ENCODE measurements around the gene EXOC7. TPM values are rescaled to one million over a fixed set of nuclear protein-coding genes. Genes with fewer than 3 reads are reported as not detected.

Gene EXOC7
- total RNA-seq, 4 donors from 2014 or later = 34.7 to 118 (median 109) TPM

DNA sequence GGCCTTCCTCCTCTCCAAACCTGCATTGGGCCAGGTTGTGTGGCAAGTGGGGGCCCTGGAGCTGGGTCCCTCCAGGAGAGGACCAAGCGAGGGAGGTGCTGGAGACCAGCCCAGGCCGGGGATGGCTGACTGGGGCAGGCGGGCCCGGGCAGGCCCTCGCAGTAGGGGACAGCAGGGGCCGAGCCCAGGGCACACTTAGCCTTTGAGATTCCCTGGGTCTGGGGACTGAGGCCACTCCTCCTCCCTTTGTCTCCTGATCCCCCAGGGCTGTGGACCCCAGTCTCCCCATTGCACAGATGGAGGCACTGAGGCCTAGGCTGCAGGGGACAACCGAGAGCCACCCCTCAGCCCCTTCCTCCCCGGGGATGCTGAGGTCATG, 32.2 kb upstream of the EXOC7 start:
- no peak overlapping the region for H3K4me3 ChIP-seq
- H3K27ac ChIP-seq = no peak overlapping the region
- peaks cover 22 to 34% of the 10 kb centered on the region in 2 donors for H3K27me3 ChIP-seq
- H3K4me1 ChIP-seq = no peaks in the 10 kb centered on the region
- H3K36me3 ChIP-seq = no peaks in the 10 kb centered on the region
- no peaks in the 10 kb centered on the region for H3K9me3 ChIP-seq
- intact Hi-C loops (cut with DNase I; ENCODE audit: low total_unique reads) = no loop called here
- TF ChIP-seq, protein P1, sequence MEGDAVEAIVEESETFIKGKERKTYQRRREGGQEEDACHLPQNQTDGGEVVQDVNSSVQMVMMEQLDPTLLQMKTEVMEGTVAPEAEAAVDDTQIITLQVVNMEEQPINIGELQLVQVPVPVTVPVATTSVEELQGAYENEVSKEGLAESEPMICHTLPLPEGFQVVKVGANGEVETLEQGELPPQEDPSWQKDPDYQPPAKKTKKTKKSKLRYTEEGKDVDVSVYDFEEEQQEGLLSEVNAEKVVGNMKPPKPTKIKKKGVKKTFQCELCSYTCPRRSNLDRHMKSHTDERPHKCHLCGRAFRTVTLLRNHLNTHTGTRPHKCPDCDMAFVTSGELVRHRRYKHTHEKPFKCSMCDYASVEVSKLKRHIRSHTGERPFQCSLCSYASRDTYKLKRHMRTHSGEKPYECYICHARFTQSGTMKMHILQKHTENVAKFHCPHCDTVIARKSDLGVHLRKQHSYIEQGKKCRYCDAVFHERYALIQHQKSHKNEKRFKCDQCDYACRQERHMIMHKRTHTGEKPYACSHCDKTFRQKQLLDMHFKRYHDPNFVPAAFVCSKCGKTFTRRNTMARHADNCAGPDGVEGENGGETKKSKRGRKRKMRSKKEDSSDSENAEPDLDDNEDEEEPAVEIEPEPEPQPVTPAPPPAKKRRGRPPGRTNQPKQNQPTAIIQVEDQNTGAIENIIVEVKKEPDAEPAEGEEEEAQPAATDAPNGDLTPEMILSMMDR (IDR thresholded peaks at IDR 0.05) = no peak
- no peak for TF ChIP-seq POLR2A (IDR thresholded peaks at IDR 0.05)
- no peak for DNase-seq

DNA sequence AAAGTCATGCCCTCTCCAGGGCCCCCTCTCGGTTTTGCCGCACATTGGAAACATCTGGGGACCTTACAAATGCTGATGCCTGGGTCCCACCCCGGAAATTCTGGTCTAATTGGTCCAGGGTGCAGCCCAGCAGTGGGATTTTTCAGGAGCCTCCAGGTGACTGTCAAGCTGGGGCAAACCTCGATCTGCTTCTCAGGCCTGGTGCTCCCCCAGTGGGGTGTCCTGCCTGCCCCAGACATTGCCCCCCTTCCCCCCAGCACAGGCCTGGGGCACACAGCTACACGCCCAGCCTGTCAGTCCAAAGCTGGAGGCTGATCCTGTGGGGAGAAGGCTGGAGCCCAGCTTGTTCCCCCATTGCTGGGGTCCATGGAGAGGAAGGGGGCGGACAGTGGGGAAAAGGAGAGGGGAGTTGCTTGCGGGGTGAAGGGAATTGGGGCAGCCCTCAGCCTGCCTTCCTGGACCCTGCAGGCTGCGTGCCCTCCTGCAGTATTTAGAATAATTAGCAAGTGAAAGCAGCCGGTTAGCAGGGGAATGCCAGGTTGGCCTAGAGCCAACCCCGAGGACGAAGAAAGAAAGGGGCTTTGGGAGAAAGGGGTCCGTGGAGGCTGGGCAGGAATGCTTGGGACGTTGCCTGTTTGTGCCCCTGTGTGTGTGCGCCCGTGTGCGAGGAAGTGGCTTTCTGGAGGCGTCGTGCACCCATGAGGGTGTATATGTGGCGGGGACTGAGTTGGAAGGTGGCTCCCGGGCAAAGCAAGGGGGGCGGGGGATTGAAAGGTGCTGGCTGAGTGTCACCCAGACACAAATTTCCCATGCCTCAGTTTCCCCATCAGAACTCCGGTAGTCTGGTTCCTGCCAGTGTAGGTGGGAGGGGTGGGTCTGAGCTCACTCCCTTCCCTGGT, 31.6 kb upstream of the EXOC7 start:
- intact Hi-C loops (cut with DNase I; ENCODE audit: low total_unique reads) = no loop called here
- H3K36me3 ChIP-seq = no peaks in the 10 kb centered on the region
- no peak overlapping the region for H3K4me3 ChIP-seq
- peaks cover 22 to 34% of the 10 kb centered on the region in 2 donors for H3K27me3 ChIP-seq
- H3K27ac ChIP-seq = no peak overlapping the region
- no peak for DNase-seq
- H3K4me1 ChIP-seq = no peaks in the 10 kb centered on the region
- no peak for TF ChIP-seq POLR2A (IDR thresholded peaks at IDR 0.05)
- TF ChIP-seq, protein P1 (IDR thresholded peaks at IDR 0.05) = no peak
- no peaks in the 10 kb centered on the region for H3K9me3 ChIP-seq

DNA sequence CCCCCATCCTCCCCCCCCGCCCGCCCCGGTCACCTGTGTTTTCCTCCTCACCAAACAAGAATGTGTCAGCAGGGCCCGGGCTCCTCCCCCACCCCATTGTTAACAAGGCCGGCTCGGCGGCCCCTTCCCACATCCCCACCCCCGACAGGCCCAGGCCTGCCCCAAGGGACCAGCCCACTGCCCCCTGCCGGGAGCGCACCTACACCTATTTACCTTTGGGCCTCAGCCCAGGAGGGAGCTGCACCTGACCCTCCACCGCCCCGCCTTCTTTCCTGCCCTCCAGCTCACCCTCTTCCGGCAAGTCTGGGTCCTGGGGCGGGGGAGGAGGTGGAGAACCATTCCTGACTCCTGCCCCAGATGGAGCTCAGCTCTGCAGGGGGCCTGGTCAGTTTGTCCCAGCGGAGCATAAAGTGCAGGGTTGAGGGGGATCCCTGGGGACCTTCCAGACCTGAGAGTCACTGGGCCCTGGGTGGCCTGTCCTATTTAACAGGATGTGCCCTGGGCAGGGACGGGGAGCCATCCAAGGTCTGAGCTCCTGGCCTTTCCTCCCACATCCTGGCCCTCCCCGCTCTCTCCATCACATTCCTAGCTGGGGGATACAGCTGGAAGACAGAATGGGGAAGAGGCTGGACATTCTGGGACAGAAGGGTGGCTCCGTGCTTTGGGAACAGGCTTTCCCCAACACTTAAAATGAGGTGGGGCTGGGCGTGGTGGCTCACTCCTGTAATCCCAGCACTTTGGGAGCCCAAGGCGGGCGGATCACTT, 29.2 kb upstream of the EXOC7 start:
- TF ChIP-seq, protein P1 (IDR thresholded peaks at IDR 0.05) = no peak
- peak in 1 of 2 donors; percentile 12 for TF ChIP-seq POLR2A (IDR thresholded peaks at IDR 0.05)
- H3K9me3 ChIP-seq = no peaks in the 10 kb centered on the region
- H3K27ac ChIP-seq = no peak overlapping the region
- H3K27me3 ChIP-seq = peaks cover 4 to 15% of the 10 kb centered on the region in 2 donors
- H3K4me3 ChIP-seq = no peak overlapping the region
- no peaks in the 10 kb centered on the region for H3K4me1 ChIP-seq
- no peak for DNase-seq
- intact Hi-C loops (cut with DNase I; ENCODE audit: low total_unique reads) = no loop called here
- H3K36me3 ChIP-seq = no peaks in the 10 kb centered on the region

DNA sequence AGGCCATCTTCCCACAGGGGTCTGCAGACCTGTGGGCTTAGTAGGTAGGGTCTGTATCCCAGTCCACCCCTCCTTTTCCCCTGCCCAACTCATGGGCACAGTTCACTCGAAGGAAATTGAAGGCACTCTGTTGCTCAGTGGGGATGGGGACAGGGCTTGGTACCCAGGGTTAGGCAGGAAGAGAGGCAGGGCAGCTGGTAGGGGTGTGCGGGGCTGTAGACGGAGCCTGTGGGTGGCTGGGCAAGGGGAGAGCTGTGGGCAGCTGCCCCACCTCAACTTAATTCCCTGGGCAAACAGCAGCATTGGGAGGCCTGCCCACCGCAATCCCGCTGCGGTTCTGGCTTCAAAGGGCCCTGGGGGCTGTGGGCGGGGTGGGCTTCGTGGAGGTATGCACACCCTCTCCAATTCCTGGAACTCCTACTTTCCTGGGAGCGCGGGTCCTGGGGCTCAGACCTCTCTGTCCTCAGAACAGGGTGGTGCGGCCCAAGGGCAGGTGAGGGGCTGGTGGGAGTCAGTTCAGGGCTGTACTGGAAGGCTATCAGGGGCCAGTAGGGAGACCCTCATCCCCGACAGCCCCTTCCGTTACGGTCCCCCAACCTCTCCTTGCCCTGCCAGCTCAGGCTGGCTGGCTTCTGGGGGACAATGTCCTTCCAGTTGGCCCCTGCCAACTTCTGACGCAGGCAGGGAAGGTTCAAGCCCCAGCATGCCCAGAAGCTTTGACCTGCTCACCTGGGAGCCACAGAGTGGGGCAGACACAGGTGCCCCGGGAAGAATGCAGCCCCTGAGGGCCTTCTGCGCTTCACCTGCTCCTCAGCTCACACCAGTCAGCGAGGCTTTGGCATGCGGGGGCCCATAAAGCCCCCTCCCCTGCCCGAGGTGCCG, 28.3 kb upstream of the EXOC7 start:
- Histone ChIP-seq H3K36me3 (no peaks in the 10 kb centered on the region), H3K27ac (no peak overlapping the region), H3K9me3 (no peaks in the 10 kb centered on the region), H3K4me3 (no peak overlapping the region), H3K4me1 (no peaks in the 10 kb centered on the region), H3K27me3 (peaks cover 0 to 8% of the 10 kb centered on the region in 2 donors)
- intact Hi-C loops (cut with DNase I; ENCODE audit: low total_unique reads) = no loop called here
- DNase-seq = no peak
- TF ChIP-seq, protein P1 (IDR thresholded peaks at IDR 0.05) = no peak
- TF ChIP-seq POLR2A (IDR thresholded peaks at IDR 0.05) = no peak
